Ovary (tissue), 9 donors: ENCODE data around the gene DMBX1. TPM values are rescaled to one million over a fixed set of nuclear protein-coding genes. Genes with fewer than 3 reads are reported as not detected.

ENCODE experiments used
- DNase-seq, 5 donors: peaks; one replicate each; pipeline ENCODE4 v3.0.0-alpha.2; 2019 to 2020
- H3K27ac ChIP-seq, 2 donors: fragments of 200-600 bp; one replicate each; pipeline versions ENCODE4 v1.5.1 to v1.8.0; 2019 to 2022
- H3K27me3 ChIP-seq: fragments of 200-600 bp; one replicate; pipeline ENCODE4 v1.8.0; 2022
- H3K36me3 ChIP-seq: fragments of 200-600 bp; sonication (generic); one replicate; pipeline ENCODE4 v1.5.1; 2019
- H3K4me1 ChIP-seq: one replicate; pipeline ENCODE4 v1.8.1; 2013; ENCODE audit warnings: mild to moderate bottlenecking, moderate library complexity; ENCODE audit not compliant: insufficient read depth
- H3K4me3 ChIP-seq: fragments of 200-600 bp; sonication (generic); one replicate; pipeline ENCODE4 v1.5.1; 2017
- H3K9me3 ChIP-seq, 2 donors: fragments of 200-600 bp in 1 of 2; sonication (generic) in 1 of 2; one replicate each; pipeline versions ENCODE4 v1.5.1 to v1.8.1; 2013 to 2019; ENCODE audit warnings: mild to moderate bottlenecking in 1 of 2, moderate library complexity in 1 of 2
- EP300 ChIP-seq: sonication (generic); formaldehyde crosslinking; IDR thresholded peaks from one replicate; pipeline ENCODE4 v1.6.1; 2017; ENCODE audit warnings: antibody characterized with exemption
- POLR2A ChIP-seq: fragments of 450-650 bp; IDR thresholded peaks from one replicate; pipeline ENCODE4 v1.6.1; 2017; ENCODE audit warnings: antibody characterized with exemption, mild to moderate bottlenecking, moderate library complexity
- WGBS, 3 donors: extraction: QIAGEN DNeasy Blood & Tissue Kit in 1 of 3; methylation state at CpG; one replicate each; pipeline versions ENCODE4 v1.1.5 to v1.1.7; 2013 to 2017; 5-methylcytosine and 5-hydroxymethylcytosine counted together
- intact Hi-C, 4 donors: fragments of 100-400 bp; cut with DNase I; formaldehyde crosslinking; loops; one replicate each; pipeline versions ENCODE4 v1.11.0 to v1.15.1; 2022 to 2023
- polyA plus RNA-seq, 2 donors: library from polyadenylated mRNA; stranded (reverse); fragments of 200-250 nt in 1 of 2; fragments of 350-450 nt in 1 of 2; fragmentation: Illumina TruSeq in 1 of 2; extraction: RNeasy Lipid Tissue Mini Kit (QIAGEN cat#74804) in 1 of 2; gene quantifications; one replicate each; pipeline ENCODE4 v1.2.3, GENCODE V29; 2013 to 2014
- total RNA-seq, 7 donors: library from RNA; depleted of rRNA in 2 of 7; stranded (reverse); fragments of >200 nt in 2 of 7; fragmentation: NEBNext Ultra II Directional in 3 of 7; extraction: Animal tissue kit (Norgen Biotek cat#: 25700) in 3 of 7; gene quantifications; one replicate each; pipeline versions ENCODE4 v1.1.0 to v1.2.4, GENCODE V29; 2016 to 2023
- TF ChIP-seq, protein P1 (sequence below), 3 donors: fragments of 450-650 bp in 2 of 3; fragments of 200-600 bp in 1 of 3; IDR thresholded peaks; one replicate each; pipeline versions ENCODE4 v1.5.1 to v1.8.0; 2016 to 2022; ENCODE audit warnings: antibody characterized with exemption in 3 of 3, mild to moderate bottlenecking in 1 of 3
- donor health status: DM: no; HTN: no; CAD: no; lungs with moderate emphysema.
- donor health status: DM: no; HTN: no; CAD: no.
- donor health status: Bipolar disorder and iron deficiency.
- donor health status: DM: yes; HTN: yes; CAD: no.
- donor health status: DM: no; HTN: no; CAD: no.
- donor health status: DM: yes; HTN: yes; CAD: no.

Gene DMBX1
- total and polyA plus RNA-seq, 9 donors = not detected

DNA sequence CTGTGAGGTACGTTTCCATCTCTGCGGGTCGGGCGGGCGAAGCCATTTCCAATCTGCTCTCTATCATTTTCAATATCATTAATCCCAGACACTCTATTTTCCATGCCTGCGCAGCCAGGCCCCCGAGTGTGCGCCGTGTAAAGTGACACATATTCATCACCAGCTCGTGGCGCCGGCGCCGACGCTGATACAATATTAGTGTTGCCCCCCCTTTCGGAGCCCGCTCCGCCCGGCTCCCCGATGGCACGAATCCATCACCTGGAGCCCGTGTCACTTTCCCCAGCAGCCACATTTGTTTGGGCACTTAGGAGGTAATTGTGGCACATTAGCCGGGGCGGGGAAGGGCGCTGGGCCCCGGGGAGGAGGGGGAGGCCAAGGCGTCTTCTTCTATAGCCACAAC is 33.7 kb upstream of the DMBX1 start:
- 85 to 91% (median 89%) methylated on average over 27 of the region's 27 CpGs for whole genome bisulfite sequencing, 3 donors
- Histone ChIP-seq H3K4me1 (no peaks in the 10 kb centered on the region), H3K36me3 (no peaks in the 10 kb centered on the region), H3K4me3 (no peak overlapping the region), H3K9me3 (no peaks in the 10 kb centered on the region), H3K27me3 (no peaks in the 10 kb centered on the region), H3K27ac (no peak overlapping the region)
- no peak for TF ChIP-seq EP300
- no peak for TF ChIP-seq POLR2A
- TF ChIP-seq, protein P1, sequence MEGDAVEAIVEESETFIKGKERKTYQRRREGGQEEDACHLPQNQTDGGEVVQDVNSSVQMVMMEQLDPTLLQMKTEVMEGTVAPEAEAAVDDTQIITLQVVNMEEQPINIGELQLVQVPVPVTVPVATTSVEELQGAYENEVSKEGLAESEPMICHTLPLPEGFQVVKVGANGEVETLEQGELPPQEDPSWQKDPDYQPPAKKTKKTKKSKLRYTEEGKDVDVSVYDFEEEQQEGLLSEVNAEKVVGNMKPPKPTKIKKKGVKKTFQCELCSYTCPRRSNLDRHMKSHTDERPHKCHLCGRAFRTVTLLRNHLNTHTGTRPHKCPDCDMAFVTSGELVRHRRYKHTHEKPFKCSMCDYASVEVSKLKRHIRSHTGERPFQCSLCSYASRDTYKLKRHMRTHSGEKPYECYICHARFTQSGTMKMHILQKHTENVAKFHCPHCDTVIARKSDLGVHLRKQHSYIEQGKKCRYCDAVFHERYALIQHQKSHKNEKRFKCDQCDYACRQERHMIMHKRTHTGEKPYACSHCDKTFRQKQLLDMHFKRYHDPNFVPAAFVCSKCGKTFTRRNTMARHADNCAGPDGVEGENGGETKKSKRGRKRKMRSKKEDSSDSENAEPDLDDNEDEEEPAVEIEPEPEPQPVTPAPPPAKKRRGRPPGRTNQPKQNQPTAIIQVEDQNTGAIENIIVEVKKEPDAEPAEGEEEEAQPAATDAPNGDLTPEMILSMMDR (IDR thresholded peaks at IDR 0.05) = no peak
- intact Hi-C loops = no loop called here
- no peak for DNase-seq

DNA sequence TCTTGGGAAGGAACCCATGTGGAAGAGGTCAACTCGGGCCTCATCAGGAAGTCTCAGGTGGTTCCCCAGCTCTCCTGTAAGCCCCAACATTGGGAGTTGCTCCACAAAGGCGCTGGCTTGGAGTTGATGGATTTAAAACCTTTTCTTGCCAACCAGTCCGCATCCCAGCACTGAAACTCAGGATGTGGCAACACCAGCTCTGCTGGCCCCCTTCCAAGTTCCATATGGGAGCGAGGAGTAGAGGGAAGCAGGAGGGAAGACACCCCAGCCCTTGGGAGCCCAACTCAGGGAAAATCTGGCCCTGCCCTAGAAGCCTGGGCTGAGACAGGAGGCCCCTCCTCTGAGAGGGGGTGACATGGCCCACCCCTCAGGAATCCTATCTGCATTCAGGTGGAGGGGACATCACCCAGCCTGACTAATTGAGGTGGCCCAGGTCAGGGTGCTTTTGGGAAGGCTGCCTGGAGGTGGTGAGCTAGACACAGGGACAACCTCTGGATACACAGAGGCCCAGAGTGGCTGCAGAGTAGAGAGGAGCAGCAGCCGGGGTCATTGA is 33.1 kb upstream of the DMBX1 start:
- WGBS, 3 donors = 72 to 81% (median 74%) methylated on average over 5 of the region's 5 CpGs
- intact Hi-C loops = no loop called here
- Histone ChIP-seq H3K4me3 (no peak overlapping the region), H3K27ac (no peak overlapping the region), H3K9me3 (no peaks in the 10 kb centered on the region), H3K36me3 (no peaks in the 10 kb centered on the region), H3K4me1 (no peaks in the 10 kb centered on the region), H3K27me3 (no peaks in the 10 kb centered on the region)
- DNase-seq = no peak
- no peak for TF ChIP-seq EP300
- TF ChIP-seq, protein P1 (IDR thresholded peaks at IDR 0.05) = no peak
- TF ChIP-seq POLR2A = no peak

DNA sequence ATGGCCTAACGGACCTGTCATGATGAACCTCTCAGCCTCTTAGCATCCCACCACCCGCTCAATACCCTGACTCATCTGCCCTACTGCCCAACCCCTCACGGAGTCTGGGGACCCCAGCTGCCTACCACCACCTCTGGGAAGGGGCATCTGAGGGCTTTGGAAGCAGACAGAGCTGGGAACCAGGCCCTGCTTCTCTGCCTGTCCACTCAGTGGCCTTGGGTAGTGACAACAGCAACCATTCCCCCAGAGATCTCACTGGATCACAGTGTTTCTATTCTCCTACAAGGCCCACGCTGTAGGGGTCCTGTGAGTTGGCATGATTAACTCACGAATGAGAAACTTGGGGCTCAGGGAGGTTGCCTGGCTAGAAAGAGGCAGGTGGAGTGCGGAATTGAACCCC is 32.5 kb upstream of the DMBX1 start:
- WGBS, 3 donors = 85 to 93% (median 88%) methylated on average over 6 of the region's 6 CpGs
- no peak overlapping the region for H3K4me3 ChIP-seq
- H3K4me1 ChIP-seq = no peaks in the 10 kb centered on the region
- intact Hi-C loops = no loop called here
- no peak for DNase-seq
- no peak overlapping the region for H3K27ac ChIP-seq
- H3K9me3 ChIP-seq = no peaks in the 10 kb centered on the region
- no peaks in the 10 kb centered on the region for H3K27me3 ChIP-seq
- no peak for TF ChIP-seq EP300
- TF ChIP-seq, protein P1 (IDR thresholded peaks at IDR 0.05) = no peak
- TF ChIP-seq POLR2A = no peak
- H3K36me3 ChIP-seq = no peaks in the 10 kb centered on the region

DNA sequence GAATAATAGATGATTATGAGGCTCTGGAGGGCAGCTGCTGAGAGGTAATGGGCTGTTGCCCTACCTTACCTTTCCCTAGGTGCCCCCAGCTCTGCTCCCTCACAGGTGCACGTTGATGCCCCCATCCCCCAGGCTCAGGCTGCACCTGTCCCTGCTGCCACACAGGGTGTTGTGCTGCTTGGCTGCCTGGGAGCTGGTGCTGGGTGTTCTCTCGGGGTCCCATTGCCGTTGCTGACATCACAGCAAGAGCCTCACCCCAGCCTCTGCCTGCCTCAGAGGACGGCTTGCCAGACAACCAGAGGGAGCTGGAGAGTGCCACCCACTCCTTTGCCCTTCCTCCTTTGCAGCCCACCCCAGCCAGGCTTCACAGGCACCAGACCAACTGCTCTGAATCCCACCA is 31.4 kb upstream of the DMBX1 start:
- no peak for DNase-seq
- Histone ChIP-seq H3K4me1 (no peaks in the 10 kb centered on the region), H3K36me3 (no peaks in the 10 kb centered on the region), H3K9me3 (no peaks in the 10 kb centered on the region), H3K4me3 (no peak overlapping the region), H3K27ac (no peak overlapping the region), H3K27me3 (no peaks in the 10 kb centered on the region)
- TF ChIP-seq POLR2A = no peak
- TF ChIP-seq, protein P1 (IDR thresholded peaks at IDR 0.05) = no peak
- intact Hi-C loops = no loop called here
- WGBS, 3 donors = 54 to 59% (median 59%) methylated on average over 4 of the region's 4 CpGs
